Measurements from ENCODE around the gene MAPK14. TPM values are rescaled to one million over a fixed set of nuclear protein-coding genes. Genes with fewer than 3 reads are reported as not detected.
A peak's percentile ranks its signal among the peaks of the same experiment; 100 is the strongest.
"Not testable (repeated sequence)": the region's sequence is repeated elsewhere in the genome, so short reads cannot be mapped to it uniquely, and the experiment has no call there.

The MAPK14 gene
- total RNA-seq, 1 experiment from 2014 or later, result 56.8 TPM

DNA sequence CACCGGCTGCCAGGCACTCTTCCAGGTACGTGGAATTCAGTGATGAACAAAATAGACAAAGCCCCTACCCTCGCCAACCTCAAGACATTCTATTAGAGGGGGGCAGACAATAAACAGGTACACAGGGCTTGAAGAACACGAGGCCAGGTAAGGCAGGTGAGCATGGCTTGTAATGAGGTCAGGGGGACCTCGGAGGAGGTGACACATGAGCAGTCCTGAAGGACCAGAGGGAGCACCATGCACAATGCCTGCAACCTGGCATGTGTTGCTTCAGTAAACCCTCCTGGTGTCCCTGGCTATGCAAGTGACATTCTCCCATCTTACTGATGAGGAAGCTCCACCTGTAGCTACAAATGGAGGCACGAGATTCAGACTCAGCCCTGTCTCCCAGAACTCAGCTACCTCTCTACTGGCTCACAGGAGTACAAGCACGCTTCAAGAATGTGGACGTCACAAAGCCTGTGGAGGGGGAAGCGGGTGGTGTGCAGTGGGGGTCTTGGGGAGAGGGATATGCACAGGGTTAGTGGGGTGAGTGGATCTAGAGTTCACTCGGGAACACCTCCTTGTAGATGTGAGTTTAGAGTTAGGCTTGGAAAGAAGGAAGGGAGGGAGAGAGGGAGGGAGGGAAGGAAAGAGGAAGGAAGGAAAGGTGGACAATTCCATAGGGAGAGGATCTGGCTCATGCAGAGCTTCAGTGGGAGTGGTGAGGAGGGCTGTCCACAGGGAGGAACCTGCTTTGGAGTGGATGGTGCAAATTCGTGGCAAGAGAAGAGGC is 95.1 kb downstream of the MAPK14 start:
- no peak overlapping the region for H3K9ac ChIP-seq (ENCODE audit: low read length)
- BruUV-seq (replicated peaks), result no TSS peak
- H3K36me3 ChIP-seq (ENCODE audit: low read depth, low read length), result no peaks in the 10 kb centered on the region
- intact Hi-C loops (cut with micrococcal nuclease), result no loop called here
- no peaks in the 10 kb centered on the region for H3K79me2 ChIP-seq (ENCODE audit: low read length)
- H3K4me3 ChIP-seq (ENCODE audit: low read length), result no peak overlapping the region
- peaks cover 5% of the 10 kb centered on the region for H3F3A ChIP-seq (ENCODE audit: low read length, unreplicated experiment)
- TF ChIP-seq, protein P1, sequence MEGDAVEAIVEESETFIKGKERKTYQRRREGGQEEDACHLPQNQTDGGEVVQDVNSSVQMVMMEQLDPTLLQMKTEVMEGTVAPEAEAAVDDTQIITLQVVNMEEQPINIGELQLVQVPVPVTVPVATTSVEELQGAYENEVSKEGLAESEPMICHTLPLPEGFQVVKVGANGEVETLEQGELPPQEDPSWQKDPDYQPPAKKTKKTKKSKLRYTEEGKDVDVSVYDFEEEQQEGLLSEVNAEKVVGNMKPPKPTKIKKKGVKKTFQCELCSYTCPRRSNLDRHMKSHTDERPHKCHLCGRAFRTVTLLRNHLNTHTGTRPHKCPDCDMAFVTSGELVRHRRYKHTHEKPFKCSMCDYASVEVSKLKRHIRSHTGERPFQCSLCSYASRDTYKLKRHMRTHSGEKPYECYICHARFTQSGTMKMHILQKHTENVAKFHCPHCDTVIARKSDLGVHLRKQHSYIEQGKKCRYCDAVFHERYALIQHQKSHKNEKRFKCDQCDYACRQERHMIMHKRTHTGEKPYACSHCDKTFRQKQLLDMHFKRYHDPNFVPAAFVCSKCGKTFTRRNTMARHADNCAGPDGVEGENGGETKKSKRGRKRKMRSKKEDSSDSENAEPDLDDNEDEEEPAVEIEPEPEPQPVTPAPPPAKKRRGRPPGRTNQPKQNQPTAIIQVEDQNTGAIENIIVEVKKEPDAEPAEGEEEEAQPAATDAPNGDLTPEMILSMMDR (conservative IDR thresholded peaks at IDR 0.05; ENCODE audit: low read depth, low read length), result no peak
- no peak for TF ChIP-seq EZH2 (IDR thresholded peaks at IDR 0.05; ENCODE audit: low read length, unreplicated experiment)
- TF ChIP-seq EZH2phosphoT487 (IDR thresholded peaks at IDR 0.05; ENCODE audit: borderline replicate concordance, low read length), result no peak
- no peaks in the 10 kb centered on the region for H3K9me3 ChIP-seq (ENCODE audit: low read length)
- no peaks in the 10 kb centered on the region for H4K20me1 ChIP-seq (ENCODE audit: low read length)
- ChIA-PET CTCF (no interaction called here), POLR2A (ENCODE audit: unreplicated experiment) (no interaction called here)
- peaks cover 32% of the 10 kb centered on the region for H3K4me1 ChIP-seq (ENCODE audit: insufficient read depth, low read length)
- no peak overlapping the region for H2AFZ ChIP-seq (ENCODE audit: low read length)
- no peak overlapping the region for H3K27ac ChIP-seq (ENCODE audit: low read length)
- H3K27me3 ChIP-seq (ENCODE audit: low read length), result no peaks in the 10 kb centered on the region
- no peak for ATAC-seq
- H3K9me2 ChIP-seq (replicated peaks; ENCODE audit: low read length), result no peaks in the 10 kb centered on the region
- H3K4me2 ChIP-seq (ENCODE audit: low read length), result no peak overlapping the region
- no peak for DNase-seq

DNA sequence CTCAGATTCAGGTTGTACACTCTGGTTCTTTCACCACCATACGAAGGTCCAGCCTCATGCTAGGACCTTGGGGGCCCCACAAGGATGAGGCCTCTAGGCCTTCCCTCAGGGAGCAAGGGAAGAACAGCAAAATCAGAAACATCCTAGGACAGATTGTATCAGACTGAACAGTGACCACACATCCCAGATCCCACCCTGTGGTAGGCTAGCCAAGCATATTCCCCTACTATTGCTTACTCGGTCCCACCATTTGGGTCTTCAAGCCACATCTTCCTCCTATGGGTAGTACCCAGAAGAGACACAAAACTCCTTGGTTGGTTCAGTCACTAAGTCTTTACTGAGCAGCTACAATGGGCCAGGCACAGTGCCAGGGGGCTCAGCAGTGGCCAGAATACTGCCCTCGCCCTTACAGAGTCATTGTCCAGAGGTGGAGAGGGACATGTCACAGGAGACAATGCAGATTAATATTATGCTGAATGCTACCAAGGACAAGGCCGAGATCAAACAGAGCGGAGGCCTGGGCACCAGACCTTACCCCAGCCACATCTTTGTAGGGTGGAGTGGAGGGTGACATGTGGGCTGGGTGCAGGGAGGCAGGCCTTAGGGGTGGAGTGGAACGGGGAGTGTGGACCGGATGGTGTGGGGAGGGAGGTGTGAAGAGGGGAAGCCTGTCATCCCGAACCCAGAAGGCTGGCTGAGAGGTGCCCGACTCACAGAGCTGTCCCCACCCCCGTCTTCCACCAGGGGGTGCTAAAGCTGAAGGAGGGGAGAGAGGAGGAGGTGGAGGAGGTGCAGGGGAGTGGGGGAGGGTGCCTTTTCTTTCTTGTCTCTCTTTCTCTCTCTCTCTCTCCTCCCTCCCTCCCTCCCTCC is 95.9 kb downstream of the MAPK14 start:
- no peaks in the 10 kb centered on the region for H4K20me1 ChIP-seq (ENCODE audit: low read length)
- intact Hi-C loops (cut with micrococcal nuclease), result loop anchor here (2.0 kb wide), 1 partner anchor 237 kb away; no protein-coding TSS in a partner anchor
- peaks cover 5% of the 10 kb centered on the region for H3F3A ChIP-seq (ENCODE audit: low read length, unreplicated experiment)
- peak; percentile 91 for DNase-seq
- H3K4me1 ChIP-seq (ENCODE audit: insufficient read depth, low read length), result peaks cover 37% of the 10 kb centered on the region
- no peaks in the 10 kb centered on the region for H3K27me3 ChIP-seq (ENCODE audit: low read length)
- H3K9ac ChIP-seq (ENCODE audit: low read length), result no peak overlapping the region
- no peaks in the 10 kb centered on the region for H3K9me2 ChIP-seq (replicated peaks; ENCODE audit: low read length)
- H3K36me3 ChIP-seq (ENCODE audit: low read depth, low read length), result no peaks in the 10 kb centered on the region
- POLR2A ChIA-PET (ENCODE audit: unreplicated experiment), result no interaction called here
- peak; percentile 54 for ATAC-seq
- CTCF ChIA-PET, result interaction anchor here (0.6 kb wide), 1 partner anchor 515 kb away, joined by 14 read pairs; no protein-coding TSS in a partner anchor
- H3K27ac ChIP-seq (ENCODE audit: low read length), result no peak overlapping the region
- BruUV-seq (replicated peaks), result no TSS peak
- no peaks in the 10 kb centered on the region for H3K9me3 ChIP-seq (ENCODE audit: low read length)
- no peaks in the 10 kb centered on the region for H3K79me2 ChIP-seq (ENCODE audit: low read length)
- no peak overlapping the region for H3K4me2 ChIP-seq (ENCODE audit: low read length)
- TF ChIP-seq EZH2phosphoT487 (IDR thresholded peaks at IDR 0.05; ENCODE audit: borderline replicate concordance, low read length), result no peak
- no peak for TF ChIP-seq EZH2 (IDR thresholded peaks at IDR 0.05; ENCODE audit: low read length, unreplicated experiment)
- TF ChIP-seq, protein P1 (conservative IDR thresholded peaks at IDR 0.05; ENCODE audit: low read depth, low read length), result peak; percentile 68
- no peak overlapping the region for H2AFZ ChIP-seq (ENCODE audit: low read length)
- H3K4me3 ChIP-seq (ENCODE audit: low read length), result no peak overlapping the region

DNA sequence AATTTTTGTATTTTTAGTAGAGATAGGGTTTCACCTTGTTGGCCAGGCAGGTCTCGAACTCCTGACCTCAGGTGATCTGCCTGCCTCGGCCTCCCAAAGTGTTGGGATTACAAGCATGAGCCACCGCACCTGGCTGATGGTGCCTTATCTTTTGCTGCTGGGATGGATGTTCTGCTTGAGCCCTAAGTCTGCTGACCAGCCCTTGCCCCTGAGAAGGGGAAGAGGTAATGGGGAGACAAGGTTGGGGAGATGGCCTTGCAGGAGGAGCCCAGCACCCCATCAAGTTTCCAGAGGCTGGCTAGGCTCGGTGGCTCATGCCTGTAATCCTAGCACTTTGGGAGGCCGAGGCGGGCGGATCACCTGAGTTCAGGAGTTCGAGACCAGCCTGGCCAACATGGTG is 96.7 kb downstream of the MAPK14 start:
- H3K27ac ChIP-seq (ENCODE audit: low read length); H3K9me2 ChIP-seq (replicated peaks; ENCODE audit: low read length); H3K9me3 ChIP-seq (ENCODE audit: low read length); H3K79me2 ChIP-seq (ENCODE audit: low read length); H3K27me3 ChIP-seq (ENCODE audit: low read length); DNase-seq; H3K4me3 ChIP-seq (ENCODE audit: low read length); BruUV-seq (replicated peaks); CTCF ChIA-PET; H2AFZ ChIP-seq (ENCODE audit: low read length); POLR2A ChIA-PET (ENCODE audit: unreplicated experiment); H3K9ac ChIP-seq (ENCODE audit: low read length); H4K20me1 ChIP-seq (ENCODE audit: low read length); ATAC-seq; H3K36me3 ChIP-seq (ENCODE audit: low read depth, low read length); H3F3A ChIP-seq (ENCODE audit: low read length, unreplicated experiment): not testable (repeated sequence)
- Histone ChIP-seq H3K4me2 (ENCODE audit: low read length) (0 out of 2 replicates have a peak overlapping the region, but pooled peaks have one; percentile 32), H3K4me1 (ENCODE audit: insufficient read depth, low read length) (peaks cover 37% of the 10 kb centered on the region)
- intact Hi-C loops (cut with micrococcal nuclease), result loop anchor here (2.0 kb wide), 1 partner anchor 236 kb away; no protein-coding TSS in a partner anchor

Measured in PC-3 (cell line).